ENCODE measurements around the gene C1orf146.
"Not testable (repeated sequence)": the region's sequence is repeated elsewhere in the genome, so short reads cannot be mapped to it uniquely, and the experiment has no call there.

Gene C1orf146, protein sequence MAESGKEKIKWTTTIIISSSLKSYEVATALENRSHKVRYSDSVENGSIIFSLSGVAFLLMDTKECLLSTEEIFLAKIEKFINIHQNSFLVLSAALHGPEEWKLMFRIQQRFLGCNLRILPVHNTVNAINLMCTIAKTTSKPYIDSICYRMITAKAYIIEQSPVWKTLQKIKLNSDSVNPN

DNA sequence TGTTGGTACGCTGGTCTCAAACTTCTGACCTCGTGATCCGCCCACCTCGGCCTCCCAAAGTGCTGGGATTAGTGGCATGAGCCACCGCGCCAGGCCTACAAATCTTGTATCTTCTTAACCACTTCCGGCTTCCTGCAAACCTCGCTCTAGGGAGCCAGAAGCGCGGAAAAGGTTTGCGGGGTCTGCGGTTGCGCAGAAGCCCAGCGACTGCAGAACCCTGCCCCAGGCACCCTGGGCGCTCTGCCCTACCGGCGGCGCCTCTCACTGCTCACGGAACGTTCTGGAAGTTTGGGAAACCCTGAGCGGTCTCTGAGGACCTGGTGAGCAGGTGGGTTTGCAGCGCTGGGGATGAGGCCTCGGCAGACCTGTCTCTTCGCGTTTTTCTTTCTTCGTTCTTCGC lies at the start of gene C1orf146:
TSS of gene C1orf146 (plus strand) at position 195 of the 400 bp plus-strand sequence. CDS start 13,506 bp downstream, outside the sequence.
- no peak for DNase-seq (ENCODE audit: low read depth)

DNA sequence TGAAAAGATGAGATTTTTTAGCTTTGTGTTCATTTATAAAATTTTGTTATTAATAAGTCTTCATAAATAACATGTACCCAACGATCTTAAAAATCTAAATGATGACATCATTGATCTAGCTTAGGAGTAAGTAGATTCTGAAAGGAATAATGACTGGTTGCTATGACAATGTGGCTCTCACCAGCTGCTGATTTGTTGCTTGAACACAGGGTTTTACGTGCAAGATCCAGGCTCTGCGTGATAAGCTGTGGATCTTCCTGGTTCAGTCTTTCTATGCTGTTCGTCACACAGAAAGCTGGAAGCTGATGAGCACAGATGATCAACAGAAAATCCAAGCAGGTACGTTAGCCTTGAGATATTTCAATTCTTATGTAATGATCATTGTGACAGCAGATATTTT lies 49.1 kb upstream of the C1orf146 start:
- DNase-seq (ENCODE audit: low read depth): no peak

DNA sequence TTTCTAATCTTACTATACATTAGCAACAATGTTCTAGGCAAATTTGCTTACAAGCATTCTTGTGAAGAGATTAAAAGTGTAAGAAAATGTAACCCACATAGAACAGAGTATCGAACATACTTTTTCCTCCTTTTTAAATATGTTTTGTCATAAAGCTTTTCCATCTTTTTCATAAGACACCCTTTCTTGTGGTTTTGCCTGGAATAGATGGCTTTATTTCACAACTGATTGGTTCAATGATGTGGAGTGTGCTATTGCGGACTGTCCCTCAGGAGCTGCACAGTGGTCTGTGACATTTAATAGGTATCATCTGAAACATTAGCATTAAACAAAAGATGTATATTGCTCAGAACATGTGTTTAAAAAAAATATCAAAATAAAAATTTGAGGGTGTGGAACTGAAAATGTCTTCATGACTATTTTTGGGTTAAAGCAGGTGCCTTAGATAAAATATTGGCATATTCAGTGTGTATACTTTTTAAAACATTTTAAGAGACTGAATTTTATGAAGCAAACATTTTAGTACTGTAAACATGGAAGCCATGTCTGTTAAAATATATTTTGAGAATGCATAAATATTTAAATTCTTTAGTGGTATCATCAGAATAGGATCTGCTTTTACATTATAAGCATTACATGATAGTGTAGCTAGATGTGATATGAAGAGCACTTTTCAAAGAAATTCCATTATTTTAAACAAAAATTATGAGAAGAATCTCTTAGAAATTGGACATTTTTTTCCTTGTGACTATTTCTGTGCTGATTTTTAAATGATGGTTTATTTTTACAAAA lies 48.3 kb upstream of the C1orf146 start:
- no peak for DNase-seq (ENCODE audit: low read depth)

DNA sequence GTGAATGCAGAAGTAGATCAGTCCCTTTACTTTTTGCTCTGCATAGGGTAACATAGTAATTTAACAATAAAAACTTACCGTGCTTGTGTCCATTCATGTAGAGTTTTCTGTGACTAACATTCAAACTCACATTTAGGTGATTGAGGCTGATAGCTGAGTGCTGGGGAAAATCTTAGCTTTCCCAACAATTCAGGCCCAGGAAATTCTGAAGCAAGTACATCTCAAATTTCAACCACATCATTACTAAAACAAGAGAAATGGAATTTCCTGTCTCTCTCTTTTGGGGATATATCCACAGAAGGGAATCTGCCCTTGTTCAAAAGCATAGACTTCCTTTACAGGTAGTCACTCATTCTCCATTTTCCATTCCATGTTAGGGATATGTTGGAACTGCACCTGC lies 33.1 kb upstream of the C1orf146 start:
- peak; percentile 36 for DNase-seq (ENCODE audit: low read depth)

DNA sequence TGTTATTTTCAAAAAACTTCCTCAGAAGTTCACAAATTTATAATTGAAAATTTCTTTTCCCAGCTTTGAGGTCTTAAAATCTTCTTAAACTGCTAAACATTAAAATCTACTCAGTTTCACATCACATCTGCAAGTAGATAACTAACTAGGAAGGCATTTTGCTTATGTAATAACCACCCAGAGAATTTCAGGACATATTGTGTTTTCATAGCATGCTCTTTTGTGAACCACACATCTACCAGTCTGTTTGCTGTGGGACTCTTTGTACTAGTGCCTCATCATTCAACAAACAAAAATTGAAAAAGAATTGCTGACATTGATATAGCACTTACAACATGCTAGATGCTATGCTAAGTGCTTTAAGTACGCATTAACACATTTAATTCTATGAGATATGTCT lies 31.6 kb upstream of the C1orf146 start:
- no peak for DNase-seq (ENCODE audit: low read depth)

DNA sequence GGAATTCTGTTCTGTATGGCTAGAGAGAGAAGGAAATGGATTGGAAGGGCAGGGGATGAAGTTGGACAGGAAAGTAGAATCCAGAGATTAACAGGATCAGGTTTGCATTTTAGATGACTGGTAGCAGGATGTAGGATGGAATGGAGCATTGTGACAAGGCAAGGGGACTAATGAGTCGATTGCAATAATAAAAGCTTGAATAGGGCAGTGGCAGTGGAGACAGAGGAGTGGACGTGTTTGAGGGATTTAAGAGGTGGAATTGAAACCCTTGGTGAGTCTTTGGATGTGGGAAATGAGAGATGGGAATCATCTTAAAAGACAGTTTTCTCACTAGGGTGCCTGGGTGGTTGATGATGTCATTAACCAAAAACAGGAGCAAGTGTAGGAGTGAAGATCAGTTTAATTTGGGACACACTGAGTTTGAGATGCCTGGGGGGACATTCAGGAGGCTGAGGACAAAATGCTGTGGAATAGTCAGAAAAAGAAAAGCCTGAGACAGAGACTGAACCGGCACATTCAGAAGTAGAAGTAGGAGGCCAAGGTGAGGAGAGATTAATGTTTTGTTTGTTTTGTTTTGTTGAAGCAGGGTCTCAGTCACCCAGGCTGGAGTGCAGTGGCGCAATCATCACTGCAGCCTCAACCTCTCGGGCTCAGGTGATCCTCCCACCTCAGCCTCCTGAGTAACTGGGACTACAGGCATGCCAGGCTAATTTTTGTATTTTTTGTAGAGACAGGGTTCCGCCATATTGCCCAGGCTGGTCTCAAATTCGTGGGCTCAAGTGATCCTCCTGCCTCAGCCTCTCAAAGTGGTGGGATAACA lies 29.1 kb upstream of the C1orf146 start:
- DNase-seq (ENCODE audit: low read depth): no peak

DNA sequence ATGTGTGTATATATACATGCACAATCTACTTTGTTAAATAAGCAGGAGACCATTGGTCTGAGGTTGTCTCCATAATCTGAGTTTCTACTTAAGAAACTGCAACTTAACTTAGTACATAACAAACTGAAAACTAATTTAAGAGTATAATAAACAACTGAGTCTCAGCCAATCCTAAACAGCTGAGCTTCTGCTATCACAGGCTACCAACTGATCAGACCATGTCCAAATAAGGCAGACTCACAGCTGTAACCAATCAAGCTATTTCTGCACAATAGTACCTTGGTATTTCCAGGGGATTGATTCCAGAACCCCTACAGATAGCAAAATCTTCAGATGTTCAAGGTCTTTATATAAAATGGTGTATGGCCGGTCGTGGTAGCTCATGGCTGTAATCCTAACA lies 26.0 kb upstream of the C1orf146 start:
- no peak for DNase-seq (ENCODE audit: low read depth)

DNA sequence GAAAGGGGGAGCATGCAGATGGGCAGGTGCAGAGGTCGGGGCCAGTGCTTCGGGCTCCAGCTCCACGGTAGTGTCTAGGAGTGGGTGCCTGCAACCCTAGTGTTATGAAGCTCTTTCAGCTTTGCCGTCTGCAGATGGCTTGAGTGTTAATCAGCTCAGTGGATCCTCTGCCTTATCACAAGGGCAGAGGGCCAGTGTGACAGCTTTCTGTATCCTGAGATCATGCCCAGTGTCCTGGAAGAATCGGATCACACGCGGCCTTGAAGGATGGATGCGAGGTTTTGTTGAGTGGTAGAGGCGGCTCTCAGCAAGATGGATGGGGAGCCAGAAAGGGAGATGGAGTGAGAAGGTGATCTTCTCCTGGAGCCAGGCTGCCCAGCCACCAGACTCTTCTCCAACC lies 25.5 kb upstream of the C1orf146 start:
- DNase-seq (ENCODE audit: low read depth): no peak

DNA sequence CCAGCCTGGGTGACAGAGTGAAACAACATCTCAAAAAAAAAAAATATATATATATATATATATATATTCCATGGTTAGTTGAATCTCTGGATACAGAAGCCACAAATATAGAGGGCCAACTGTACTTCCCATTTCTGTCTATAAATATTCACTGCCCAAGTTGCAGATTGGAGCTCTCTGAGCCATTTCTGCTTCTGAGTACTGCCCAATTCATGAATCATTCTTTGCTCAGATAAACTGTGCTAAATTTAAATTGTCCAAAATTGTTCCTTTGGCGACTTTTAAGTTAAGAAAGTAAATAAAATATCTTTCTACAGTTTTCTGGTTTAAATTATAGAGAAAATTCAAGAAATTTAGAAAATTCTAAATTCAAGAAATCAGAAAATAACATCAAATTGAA lies 23.2 kb upstream of the C1orf146 start:
- DNase-seq (ENCODE audit: low read depth): no peak

DNA sequence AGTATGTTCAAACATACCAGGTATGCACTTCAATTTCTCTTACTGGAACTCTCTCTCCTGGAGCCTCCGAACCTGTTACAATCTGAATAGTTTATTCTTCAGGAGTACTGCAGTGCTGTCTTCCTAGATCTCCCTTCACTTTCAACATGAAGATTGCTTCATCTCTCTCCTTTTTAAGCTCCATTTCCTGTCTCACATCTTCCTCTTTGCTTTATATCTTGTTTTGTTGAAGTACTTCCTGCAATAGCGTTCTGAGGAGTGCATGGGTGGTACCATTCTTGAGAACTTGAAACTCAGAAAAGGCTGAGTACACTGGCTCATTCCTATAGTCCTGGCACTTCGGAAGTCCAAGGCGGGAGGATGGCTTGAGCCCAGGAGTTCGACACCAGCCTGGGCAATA lies 15.7 kb upstream of the C1orf146 start:
- DNase-seq (ENCODE audit: low read depth): no peak

DNA sequence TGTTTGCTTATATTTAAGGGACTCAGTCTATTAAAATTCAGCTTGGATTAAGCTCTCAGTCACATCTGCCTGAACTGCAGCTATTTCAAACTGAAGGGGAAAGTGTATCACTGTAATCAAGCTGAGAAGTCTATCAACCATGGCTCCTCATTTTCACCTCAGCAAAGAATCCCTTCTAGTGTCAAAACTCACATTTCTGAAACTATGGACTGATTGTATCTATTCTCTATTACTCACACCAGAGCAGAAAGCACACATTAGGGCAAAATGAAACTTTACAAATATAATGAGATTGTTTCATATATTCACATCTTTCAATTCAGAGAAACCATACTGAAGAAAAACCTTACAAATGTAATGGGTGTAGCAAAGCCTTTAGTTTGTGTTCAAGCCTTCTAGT lies 14.6 kb upstream of the C1orf146 start:
- DNase-seq (ENCODE audit: low read depth): no peak

DNA sequence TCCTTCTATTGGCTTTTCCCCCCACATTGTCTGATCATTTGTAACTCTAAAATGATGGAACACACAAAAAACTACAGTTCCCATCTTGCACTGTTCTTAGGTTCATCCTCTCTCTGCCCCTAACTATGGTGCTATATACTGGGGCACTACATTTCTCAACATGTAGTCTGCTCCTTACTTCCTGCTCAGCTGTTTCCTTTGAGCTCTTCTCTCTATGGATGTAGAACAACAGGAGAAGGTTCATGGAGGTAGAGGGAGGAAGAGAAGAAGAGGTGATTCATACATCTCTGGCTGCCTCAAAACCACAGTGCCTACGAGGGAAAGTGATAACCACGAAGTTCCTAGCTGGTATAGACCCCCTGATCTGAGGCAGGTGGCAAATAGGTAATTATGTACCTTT lies 7.0 kb upstream of the C1orf146 start:
- no peak for DNase-seq (ENCODE audit: low read depth)

DNA sequence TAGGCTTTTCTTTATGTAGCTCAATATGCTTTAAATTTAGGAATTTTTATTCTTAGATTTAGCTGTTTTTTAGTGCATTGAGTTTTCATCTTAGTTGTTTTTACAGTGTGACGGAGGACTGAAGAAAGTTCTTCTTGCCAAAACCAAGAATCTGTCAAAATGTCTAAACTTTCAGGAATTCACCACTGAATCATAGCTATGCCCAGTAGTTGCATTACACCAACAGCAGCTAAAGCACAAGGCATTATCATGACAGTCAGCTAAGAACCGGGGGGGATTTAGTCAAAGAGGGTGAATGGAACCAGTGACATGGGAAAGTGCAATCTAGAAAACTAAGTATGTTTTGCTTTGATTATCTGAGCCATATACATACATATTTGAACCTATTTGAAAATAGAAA lies 6.5 kb upstream of the C1orf146 start:
- DNase-seq (ENCODE audit: low read depth): peak; percentile 8

DNA sequence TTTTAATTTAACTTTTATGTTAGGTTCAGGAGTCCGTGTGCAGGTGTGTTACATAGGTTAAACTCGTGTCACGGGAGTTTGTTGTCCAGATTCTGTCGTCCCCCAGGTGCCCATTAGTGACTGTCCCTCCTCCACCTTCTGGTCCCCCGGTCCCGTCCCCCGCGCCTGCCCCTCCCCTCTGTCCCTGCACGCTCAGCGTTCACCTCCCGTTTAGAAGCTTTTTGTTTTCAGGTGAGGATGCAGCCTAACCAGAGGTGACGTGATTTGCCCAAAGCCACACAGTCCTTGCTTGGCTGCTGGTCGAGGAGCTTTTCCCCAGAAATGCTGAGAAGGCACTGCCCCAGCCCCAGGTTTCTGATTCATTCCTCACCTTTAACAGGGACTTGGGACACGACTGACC lies 844 bp downstream of the C1orf146 start:
- DNase-seq (ENCODE audit: low read depth): no peak

DNA sequence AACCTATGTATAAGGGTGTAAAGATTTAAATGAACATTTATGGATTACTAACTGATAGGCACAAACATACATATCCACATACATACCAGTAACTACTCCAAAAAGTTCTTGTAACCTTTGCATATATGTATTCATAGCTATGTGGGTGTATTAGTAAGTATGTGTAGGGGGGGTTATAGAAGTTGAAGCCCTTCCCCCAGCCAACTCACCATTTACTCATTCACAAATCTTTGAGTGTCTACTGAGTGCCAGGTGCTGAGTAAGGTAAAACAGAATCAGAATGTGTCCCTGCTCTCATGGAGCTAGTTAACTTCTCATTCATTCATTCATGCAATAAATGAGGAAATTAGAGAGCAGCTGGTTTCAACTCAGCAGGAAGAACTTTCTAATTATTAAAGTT lies 1.3 kb downstream of the C1orf146 start:
- no peak for DNase-seq (ENCODE audit: low read depth)

DNA sequence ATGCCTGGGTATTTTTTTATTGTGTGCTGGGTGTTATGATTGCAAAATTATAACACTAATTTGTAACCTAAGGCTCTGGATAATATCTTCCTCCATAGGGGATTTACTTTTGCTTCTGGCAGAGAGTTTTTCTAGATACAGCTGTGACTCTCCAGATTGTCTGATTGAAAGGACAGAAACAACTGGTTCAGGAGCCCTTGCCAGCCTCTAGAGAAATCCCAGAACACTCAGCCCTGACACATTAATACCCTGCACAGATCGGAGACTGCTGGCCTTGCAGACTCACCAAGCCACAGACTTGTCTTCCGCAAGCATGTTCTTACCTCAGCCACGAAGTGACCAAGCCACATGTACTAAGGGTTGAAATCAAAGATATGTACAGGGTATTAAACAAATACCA lies 10.7 kb downstream of the C1orf146 start:
- no peak for DNase-seq (ENCODE audit: low read depth)

DNA sequence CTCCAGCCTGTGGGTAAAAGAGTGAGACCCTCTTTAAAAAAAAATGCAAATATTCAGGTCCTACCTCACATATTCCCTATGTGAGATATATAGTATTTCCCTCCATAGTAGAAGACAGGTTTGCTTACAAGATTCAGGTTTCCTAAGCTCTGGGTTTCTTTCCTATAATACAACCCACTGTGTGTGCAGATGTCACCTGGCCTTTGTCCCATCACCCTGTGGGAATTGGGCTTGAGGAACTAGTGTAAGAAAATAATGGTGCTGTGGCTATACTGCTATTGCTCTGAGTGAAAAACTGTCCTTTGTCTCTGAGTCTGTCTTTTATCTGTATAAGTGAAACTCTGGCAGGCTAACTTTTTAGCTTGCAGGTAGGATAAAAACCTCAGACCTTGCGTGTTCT lies 13.0 kb downstream of the C1orf146 start:
- DNase-seq (ENCODE audit: low read depth): no peak

DNA sequence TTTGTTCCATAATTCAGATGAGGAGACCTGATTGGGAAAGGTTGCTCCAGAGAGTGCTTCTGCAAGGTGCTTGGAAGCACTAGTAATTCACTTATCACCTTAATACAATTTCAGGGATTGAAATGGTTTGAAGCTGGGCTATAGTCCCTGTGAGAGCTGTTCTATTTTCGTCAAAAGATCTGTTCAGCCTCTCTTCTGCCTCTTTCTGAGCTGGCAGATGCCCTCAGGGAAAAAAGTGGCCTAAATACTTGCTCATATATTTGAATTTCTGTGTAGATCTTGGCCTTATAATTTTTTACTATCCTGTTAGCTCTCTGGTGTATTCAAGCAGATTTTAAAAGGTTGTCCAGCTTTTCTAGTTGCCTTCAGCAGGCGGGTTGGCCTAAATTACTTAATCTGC lies 22.3 kb downstream of the C1orf146 start:
- no peak for DNase-seq (ENCODE audit: low read depth)

DNA sequence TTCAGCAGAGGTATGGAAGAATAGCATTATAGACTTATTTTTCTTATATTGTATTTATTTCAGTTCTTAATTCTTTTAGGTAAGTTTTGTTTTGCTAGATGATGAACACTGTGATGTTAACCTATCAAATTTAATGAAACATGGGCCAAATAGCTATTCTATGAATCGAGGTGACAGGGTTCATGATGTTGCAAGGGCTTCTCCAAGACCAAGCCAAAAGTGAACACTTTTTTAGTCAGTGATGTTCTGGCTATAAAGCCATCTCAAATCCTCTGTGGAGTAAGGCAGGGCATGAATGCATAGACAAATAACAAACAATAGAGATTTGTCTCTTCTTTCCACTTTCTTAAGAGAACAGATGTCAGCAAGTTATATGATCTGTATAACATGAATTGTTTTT lies 26.7 kb downstream of the C1orf146 start:
- DNase-seq (ENCODE audit: low read depth): no peak

DNA sequence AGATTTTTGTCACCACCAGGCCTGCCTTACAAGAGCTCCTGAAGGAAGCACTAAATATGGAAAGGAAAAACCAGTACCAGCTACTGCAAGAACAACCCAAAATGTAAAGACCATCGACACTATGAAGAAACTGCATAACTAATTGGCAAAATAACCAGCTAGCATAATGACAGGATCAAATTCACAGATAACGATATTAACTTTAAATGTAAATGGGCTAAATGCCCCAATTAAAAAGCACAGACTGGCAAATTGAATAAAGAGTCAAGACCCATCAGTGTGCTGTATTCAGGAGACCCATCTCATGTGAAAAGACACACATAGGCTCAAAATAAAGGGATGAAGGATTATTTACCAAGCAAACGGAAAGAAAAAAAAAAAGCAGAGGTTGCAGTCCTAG lies 37.0 kb downstream of the C1orf146 start:
- not testable (repeated sequence) for DNase-seq (ENCODE audit: low read depth)

DNA sequence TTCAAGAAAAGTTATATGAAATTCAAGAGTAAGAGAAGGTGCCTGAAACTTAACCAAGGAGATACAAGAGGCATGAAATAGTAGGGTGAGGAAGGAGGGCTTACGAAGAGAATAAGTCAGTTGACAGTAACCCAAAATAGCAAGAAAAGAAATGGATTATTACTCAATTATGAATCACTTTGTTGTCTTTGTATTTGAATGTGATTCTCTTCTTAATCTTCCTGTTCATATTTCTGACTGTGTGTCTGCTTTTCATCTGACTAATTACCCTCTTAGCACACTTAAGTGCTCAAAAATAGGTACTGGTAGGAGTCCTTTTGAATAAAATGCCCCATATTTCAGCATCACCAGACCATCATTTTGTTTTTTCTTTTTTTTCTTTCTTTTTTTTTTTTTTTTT lies 41.6 kb downstream of the C1orf146 start:
- DNase-seq (ENCODE audit: low read depth): no peak

DNA sequence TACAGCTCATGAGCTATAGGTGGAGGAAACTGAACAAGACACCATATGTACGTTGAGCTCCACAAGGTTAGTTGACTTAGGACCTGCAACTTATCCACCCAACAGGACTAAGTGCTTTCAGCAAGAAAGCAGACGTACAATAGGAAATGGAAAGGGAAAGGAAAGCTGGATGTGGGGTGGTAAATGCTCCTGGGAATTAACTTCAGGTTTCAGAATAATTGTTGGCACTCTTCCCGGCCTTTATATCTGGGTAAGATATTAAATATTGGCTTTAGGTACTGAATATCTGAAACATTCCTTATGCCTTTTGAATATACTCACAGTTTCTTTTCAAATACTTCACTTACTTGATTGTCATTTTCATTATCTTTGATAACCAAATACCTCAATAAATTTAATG lies 44.8 kb downstream of the C1orf146 start:
- no peak for DNase-seq (ENCODE audit: low read depth)

DNA sequence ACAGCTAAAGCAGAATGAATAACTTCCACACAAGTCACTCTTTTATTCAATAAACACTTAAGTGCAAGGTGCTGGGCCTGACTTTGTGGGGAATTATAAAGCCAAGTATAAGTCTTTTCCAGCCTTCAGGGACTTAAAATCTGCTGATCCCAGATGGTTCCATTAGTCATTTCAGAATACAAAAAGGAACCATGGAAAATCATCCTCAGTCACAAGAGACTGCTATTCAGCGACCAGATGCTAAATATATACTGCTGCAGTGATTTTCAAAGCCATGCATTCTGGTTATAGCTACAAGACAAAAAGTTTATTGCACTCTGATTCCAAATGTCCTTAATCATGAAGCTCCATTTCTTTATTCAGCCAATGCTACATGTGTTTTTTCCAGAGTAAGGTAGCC lies 55.3 kb downstream of the C1orf146 start:
- DNase-seq (ENCODE audit: low read depth): no peak

All from GM04504 (cell line).